Measurements from ENCODE around the gene TSPOAP1. TPM values are rescaled to one million over a fixed set of nuclear protein-coding genes. Genes with fewer than 3 reads are reported as not detected.

TSPOAP1 gene
- total and polyA plus RNA-seq, 2 of the 13 experiments (the other 11 are each of a cell fraction or from before 2014, with no cell fraction given), result not detected

- no peak overlapping the region for H3K27ac ChIP-seq (ENCODE audit: extremely low read length, insufficient read depth, low read length)
- peak overlapping the region; percentile 77 for H3K4me2 ChIP-seq (ENCODE audit: low read depth, low read length)
- no peak for FAIRE-seq
- BruUV-seq (replicated peaks), result no TSS peak
- no peaks in the 10 kb centered on the region for H3K36me3 ChIP-seq (replicated peaks in 1 of 2; ENCODE audit: control insufficient read depth in 1 of 2, insufficient read depth in 2 of 2, low read length in 2 of 2)
- H3K4me1 ChIP-seq (ENCODE audit: insufficient read depth, low read length), result peaks cover 62% of the 10 kb centered on the region
- no peaks in the 10 kb centered on the region for H4K20me1 ChIP-seq (ENCODE audit: insufficient read depth, low read length)
- ChIA-PET CTCF (ENCODE audit: low intra/inter-chr PET ratio, low total read pairs) (no interaction called here), POLR2A (interaction anchor here (0.9 to 4.0 kb wide), 14 partner anchors 8 to 178 kb away, joined by 3 to 42 read pairs (median 6); partner anchors contain the start of genes MTMR4, RNF43 and SUPT4H1)
- peak; percentile 2; the same call in 2 of the 3 replicates for ATAC-seq
- no peak overlapping the region for H2AFZ ChIP-seq (ENCODE audit: low read length)
- H3K9ac ChIP-seq (ENCODE audit: insufficient read depth, low read depth, low read length), result peak overlapping the region; percentile 57; the same call in 1 of the 2 replicates
- H3K4me3 ChIP-seq (replicated peaks in 1 of 3; ENCODE audit: insufficient read depth in 1 of 3, low read depth in 2 of 3, low read length in 3 of 3), result peak overlapping the region in 1 of 3 experiments; percentile 13; a peak in 1 of 6 replicates
- no peaks in the 10 kb centered on the region for H3K27me3 ChIP-seq (ENCODE audit: control insufficient read depth in 1 of 2, insufficient read depth in 2 of 2, low read length in 2 of 2)
- intact Hi-C loops (cut with micrococcal nuclease; ENCODE audit: unreplicated experiment), result loop anchor here (1.0 kb wide), 1 partner anchor 44 kb away; no protein-coding TSS in a partner anchor
- in situ Hi-C loops (cut with HindIII; ENCODE audit: extremely low pct_ligation_motif_present, low pct_unique_long_range_greater_than_20kb), result no loop called here
- H3K9me3 ChIP-seq (ENCODE audit: low read length), result no peaks in the 10 kb centered on the region
- no peak for TF ChIP-seq MIXL1 (CRISPR knock-in tag; IDR thresholded peaks at IDR 0.05)
- no peak for TF ChIP-seq ZNF577 (CRISPR knock-in tag; IDR thresholded peaks at IDR 0.05; ENCODE audit: borderline replicate concordance, low read depth)
- no peak for TF ChIP-seq THAP7 (CRISPR knock-in tag; IDR thresholded peaks at IDR 0.05)
- no peak for TF ChIP-seq SMARCE1 (IDR thresholded peaks at IDR 0.05; ENCODE audit: borderline replicate concordance)
- TF ChIP-seq ZNF362 (CRISPR knock-in tag; IDR thresholded peaks at IDR 0.05; ENCODE audit: borderline replicate concordance), result no peak
- TF ChIP-seq SAP130 (CRISPR knock-in tag; IDR thresholded peaks at IDR 0.05; ENCODE audit: low read depth), result 0 out of 2 replicates have a peak, but pooled peaks have one; percentile 2
- no peak for TF ChIP-seq THAP9 (CRISPR knock-in tag; IDR thresholded peaks at IDR 0.05; ENCODE audit: borderline replicate concordance)
- TF ChIP-seq POLR2G (IDR thresholded peaks at IDR 0.05; ENCODE audit: low read depth, low read length), result 0 out of 2 replicates have a peak, but pooled peaks have one; percentile 1
- TF ChIP-seq ZFP1 (CRISPR knock-in tag; IDR thresholded peaks at IDR 0.05), result no peak
- no peak for DNase-seq (ENCODE audit: low spot score)
- H3K79me2 ChIP-seq (ENCODE audit: insufficient read depth, low read length), result no peaks in the 10 kb centered on the region
- WGBS (ENCODE audit: low lambda C conversion rate), result 25% methylated on average over 7 of the region's 7 CpGs
Measured at GRCh38 chr17:58337210-58337599, 8.6 kb upstream of the TSPOAP1 start.

All from HepG2 (cell line).